GM21526 (cell line): Measurements from ENCODE around the gene PRPF31.

Source experiments
- ATAC-seq: cut with Tn5 transposase; IDR thresholded peaks from one replicate; pipeline ENCODE4 v1.9.1; 2021; ENCODE audit warnings: moderate library complexity; ENCODE audit not compliant: unreplicated experiment, low FRiP score

PRPF31 gene

GRCh38 chr19:54138489-54139256, 23.1 kb downstream of the PRPF31 start:
- ATAC-seq = no peak

DNA sequence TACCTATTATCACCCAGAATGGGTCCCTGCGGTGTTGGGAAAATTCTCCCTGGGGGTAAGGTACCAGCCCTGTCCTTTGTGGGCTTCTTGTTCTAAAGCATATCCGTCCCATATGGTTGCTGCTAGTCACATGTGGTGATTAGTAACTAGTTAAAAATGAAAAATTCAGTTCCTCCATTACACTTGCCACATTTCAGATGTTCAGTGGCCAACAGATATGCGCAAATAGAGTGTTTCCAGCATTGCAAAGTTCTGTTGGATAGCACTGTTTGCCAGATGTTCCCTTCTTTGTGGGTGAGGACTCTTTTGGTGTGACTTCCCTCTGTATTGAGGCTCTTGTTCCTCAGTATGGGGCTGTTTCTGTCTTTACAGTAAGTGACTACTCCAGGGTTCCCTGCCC, 25.8 kb downstream of the PRPF31 start:
- no peak for ATAC-seq

GRCh38 chr19:54142166-54142780, 26.7 kb downstream of the PRPF31 start:
- ATAC-seq = no peak

DNA sequence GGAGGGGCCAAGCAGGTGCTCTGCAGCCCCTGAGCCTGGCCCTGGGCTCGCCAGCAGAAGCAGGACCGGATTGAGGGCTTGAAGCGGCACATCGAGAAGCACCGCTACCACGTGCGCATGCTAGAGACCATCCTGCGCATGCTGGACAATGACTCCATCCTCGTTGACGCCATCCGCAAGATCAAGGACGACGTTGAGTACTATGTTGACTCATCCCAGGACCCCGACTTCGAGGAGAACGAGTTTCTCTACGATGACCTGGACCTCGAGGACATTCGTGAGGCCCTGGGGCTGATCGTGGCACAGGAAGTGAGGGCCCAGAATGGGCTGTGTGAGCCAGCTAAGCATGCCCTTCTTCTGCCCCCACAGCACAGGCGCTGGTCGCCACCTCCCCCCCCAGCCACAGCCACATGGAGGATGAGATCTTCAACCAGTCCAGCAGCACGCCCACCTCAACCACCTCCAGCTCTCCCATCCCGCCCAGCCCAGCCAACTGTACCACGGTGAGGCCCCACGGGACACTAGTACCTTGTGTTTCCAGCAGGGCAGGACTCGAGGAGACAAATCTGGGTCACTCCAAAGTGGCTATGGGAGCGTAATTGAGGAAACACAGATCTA, 30.1 kb downstream of the PRPF31 start:
- no peak for ATAC-seq

DNA sequence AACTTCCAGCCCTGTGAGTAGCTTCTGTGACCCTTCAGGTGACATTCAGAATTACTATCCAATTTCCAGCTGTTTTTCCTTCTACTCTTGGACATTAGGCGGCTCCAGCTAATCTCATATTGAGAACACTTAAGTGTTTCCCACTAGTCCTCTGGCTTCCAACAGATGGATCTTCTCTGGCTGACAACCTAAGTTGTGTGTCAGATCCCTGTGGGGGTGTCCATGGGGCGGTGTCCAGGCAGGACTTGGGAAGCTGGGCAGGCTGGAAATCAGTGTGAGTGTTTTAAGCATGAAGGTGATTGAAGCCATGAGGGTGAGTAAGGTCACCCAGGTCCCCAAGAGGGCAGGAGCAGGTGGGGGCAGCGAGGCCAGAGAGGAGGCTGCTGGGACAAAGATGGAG, 32.1 kb downstream of the PRPF31 start:
- no peak for ATAC-seq

- ATAC-seq = no peak
Observed at GRCh38 chr19:54148158-54148557, 32.6 kb downstream of the PRPF31 start.

- no peak for ATAC-seq
Observed at GRCh38 chr19:54149021-54149812, 33.7 kb downstream of the PRPF31 start.

DNA sequence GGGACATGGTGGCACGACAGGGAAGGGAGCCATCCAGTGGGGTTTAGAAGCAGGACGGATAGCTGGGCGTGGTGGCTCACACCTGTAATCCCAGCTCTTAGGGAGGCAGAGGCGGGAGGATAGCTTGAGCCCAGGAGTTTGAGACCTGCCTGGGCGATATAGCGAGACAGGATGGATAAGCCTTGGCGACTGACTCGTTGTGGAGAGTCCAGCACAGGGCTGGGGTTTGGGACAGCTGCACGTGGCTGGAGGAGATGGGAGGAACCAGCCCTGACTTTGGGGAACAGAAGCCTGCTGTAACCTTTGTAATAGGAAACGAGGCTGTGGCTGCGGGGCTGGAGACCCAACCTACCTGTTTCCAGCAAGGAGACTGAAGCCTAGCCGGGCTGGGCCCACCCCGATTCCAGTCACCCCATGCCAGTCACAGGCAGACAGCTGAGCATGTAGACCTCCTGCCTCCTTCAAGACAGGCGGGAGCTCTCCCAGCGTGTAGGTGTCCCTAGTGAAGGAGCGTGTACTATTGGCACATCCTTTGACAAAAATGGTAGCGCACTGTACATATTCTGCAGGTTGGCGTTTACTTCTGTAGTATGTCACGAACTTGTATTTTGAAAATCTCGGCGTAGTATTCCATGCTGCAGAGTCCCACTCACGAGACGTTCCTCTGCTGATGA, 35.9 kb downstream of the PRPF31 start:
- ATAC-seq = no peak

DNA sequence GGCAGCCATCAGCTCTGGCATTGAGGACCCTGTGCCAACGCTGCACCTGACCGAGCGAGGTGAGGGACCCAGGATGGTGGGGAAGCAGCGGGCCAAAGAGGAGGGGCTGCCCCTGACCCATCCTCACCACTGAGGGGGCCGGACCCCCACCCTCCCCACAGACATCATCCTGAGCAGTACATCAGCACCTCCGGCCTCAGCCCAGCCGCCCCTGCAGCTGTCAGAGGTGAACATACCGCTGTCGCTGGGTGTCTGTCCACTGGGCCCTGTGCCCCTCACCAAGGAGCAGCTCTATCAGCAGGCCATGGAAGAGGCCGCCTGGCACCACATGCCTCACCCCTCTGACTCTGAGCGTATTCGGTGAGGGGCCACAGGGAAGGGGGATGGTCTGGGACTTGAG, 36.7 kb downstream of the PRPF31 start:
- ATAC-seq = no peak

DNA sequence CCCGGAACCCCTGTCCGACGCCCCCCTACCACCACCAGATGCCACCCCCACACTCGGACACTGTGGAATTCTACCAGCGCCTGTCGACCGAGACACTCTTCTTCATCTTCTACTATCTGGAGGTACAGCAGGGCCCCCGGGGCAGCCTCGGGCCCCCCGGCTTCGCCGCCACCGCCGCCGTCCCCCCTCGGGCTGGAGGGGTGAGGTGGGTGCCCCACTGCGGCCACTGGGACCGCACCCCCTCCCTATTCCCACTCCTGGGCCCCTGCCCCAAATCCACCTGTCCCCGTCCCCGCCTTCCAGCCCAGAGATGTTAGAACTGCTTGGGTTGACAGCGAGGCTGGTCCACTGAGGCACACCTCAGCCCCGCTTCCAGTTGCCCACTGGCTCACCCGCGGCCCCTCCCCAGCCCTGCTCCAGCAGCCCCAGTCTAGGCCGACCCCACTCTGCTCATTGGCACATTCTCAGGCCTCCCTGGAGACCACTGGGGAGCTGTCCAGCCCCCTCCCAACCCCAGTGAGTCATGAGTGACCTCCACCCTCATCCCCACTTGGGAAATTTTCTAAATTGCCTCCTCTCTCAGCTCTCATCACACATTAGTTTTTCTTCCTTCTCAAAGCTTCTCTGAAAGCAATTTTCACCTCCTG, 37.4 kb downstream of the PRPF31 start:
- ATAC-seq = no peak

DNA sequence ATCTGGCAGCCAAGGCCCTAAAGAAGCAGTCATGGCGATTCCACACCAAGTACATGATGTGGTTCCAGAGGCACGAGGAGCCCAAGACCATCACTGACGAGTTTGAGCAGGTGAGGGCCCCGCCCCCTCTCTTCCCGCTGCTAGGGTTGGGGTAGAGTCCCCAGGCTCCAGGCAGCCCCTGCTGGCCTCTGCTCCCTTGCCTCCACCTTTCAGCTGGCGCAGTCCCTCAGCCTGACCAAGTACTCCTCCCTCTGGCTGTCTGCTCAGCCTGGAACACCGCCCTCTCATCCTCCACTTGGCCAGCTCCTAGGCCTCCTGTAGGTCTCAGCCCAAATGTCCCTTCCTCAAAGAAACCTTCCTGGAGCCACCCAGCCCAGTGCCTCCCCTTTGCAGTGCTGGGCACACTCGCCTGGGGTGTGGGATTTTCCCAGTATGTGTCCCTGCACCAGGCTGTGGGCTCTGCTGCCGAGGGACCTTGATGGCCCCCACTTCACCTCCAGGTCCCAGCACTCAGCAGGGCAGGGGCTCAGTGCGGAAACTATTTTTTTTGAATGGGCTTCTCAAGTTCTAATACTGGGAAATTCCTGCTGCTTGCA, 38.3 kb downstream of the PRPF31 start:
- ATAC-seq = no peak

DNA sequence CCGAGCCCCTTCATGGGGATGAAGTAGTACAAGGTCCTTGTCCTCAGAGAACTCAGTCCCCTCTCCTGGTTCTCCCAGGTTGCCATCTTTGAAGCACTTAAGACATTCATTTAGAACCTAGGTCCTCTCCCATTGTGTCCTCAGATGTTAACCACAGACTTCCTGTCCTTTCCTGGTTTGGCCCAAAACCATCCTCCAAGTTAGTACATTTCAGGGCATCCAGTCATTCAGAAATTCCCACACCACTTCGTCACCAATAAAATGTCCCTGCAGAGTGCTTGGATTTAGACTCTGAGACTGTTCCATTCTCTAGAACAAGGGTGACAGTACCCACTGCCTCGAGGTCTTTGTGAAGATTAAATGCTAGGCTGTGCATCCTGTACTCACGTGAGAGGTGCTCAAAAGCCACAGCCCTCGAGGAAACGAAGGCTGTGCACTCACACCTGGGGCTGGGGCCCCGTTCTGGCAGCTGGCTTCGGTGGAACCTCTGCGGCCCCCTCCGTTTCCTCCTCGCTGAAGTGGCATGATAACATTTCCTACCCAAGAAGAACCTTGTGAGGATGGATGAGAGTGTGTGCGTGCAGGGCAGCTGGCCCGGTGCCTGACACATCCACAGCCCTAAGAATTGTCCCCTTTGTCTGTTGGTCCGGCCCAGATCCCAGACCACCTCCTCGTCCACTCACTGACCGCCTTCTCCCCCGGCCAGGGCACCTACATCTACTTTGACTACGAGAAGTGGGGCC, 39.2 kb downstream of the PRPF31 start:
- no peak for ATAC-seq

DNA sequence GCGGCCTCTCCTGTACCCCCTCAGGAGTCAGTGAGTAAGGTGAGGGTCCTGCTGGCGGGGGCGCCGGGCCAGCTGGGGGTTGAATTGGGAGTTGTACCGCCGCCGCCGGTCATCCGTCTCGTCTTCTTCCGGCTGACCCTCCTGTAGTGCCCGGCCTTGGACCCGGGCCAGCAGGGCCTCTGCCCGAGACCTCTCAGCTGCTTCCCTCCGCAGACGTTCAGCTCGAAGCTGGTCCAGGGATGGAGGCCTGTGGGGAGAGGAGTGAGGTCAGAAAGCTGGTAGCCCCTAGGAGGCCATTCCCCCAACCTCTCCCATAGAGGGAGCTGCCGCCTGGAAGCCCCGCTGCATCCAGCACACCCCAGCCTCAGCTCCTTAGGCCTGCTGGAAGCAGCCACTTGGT, 40.1 kb downstream of the PRPF31 start:
- no peak for ATAC-seq

DNA sequence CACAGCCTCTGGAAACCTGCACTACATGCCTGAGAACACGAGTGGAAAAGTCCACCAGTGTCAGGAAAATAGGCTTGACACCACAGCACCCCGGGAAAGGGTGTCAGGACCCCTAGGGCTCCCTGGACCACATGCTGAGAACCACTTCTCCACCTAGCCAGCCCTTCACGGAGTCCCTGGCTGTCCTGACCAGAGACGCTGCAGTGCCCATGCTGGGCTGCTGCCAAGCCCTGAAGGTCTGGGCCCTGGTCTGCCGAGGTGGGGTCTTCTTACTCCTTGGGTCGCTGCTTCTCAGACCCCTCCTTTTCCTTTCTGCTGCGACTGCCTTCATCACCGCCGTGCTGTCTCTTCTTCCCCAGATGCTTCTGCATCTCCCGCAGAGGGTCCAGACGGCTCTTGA, 40.9 kb downstream of the PRPF31 start:
- ATAC-seq = no peak

DNA sequence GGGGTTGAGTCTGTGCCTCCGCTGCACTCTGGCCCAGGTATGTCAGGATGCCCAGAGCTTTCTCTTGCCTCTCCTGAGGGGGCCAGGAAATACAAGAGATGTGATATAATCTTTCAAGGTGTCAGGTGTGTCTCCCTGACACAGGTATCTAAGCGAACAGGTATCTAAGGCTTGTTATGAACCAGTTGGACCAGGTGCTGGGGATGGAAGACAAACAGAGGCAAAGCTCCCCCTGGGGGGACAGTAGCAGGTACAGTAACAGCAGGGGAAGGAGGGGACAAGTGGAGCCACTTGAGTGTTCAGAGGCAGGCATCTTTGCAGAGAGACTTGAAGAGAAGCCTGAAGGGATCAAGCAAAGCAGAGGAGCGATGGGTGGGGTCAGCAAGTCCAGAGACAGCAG, 41.4 kb downstream of the PRPF31 start:
- no peak for ATAC-seq

DNA sequence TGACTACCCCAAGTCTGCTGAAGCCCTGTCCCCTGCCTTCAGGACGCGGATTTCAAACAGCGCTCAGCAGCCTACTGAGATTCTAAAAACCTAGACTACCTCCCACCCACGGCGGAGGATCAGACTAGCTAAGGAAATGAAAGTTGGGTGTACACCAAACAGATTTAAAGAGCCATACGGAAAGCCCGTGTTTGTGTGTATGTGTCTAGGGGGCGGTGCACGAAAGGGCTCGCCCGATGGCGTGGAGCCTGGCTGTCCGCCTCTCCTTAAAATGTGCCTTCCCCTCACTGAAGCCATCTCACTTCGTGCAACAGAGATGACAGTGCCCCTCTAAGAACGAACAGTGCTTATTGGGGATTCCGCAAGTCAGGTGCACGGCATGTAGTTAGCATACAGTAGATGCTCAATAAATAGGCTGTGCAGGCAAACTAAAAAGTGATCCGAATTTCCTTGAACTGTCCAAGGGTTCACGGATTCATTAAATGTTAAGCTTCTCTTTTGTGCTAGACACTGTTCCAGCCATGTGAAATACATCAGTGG, 43.3 kb downstream of the PRPF31 start:
- ATAC-seq = no peak

DNA sequence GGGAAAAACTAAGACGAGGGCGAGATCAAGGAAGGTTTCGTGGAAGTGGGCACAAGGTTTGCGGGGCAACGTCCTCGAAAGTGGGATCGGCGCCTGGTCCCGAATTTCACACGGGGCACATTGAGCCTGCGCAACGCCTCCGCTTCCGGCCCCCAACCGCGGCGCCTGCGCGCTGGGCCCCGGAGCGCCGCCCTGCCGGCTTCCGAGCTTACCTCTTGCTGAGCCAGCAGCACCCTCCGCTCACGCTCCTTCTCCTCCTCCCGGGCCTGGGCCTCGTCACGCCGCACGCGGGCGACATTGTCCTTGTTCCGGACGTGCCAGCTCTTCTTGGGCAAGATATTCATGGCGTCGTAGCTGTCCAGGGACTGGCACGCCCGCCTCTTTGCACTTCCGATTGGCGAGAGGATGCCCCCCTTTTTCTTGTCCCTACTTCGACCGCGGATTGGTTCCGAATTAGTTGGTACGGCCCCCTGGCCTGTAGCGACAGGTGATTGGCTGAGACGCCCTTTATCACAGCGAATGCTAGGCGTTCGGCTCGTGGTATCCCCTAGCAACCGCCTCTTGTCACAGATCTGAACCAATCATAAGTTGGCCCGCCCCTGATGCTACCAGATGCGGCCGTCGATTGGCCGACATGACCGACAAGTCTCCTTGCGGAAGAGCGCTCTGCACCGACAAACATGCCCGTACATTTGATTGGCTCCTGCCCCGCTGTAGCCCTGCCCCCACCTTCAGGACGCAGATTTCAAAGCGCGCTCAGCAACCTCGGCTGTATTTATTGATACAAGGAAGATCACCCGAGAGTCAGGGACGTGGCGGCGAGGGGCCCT, 44.0 kb downstream of the PRPF31 start, which contains the start of gene LENG1:
LENG1 (minus strand) TSS at position 370 of the 830 bp plus-strand sequence; CDS start at position 344, 26 bp downstream.
- ATAC-seq = peak; percentile 83
